GM18873 (cell line): ENCODE results near the gene GINS2.

Experiments
- ATAC-seq: cut with Tn5 transposase; IDR thresholded peaks from one replicate; pipeline ENCODE4 v1.9.1; 2021; ENCODE audit warnings: mild to moderate bottlenecking, moderate library complexity, moderate number of reproducible peaks; ENCODE audit not compliant: unreplicated experiment, low FRiP score

Gene GINS2

DNA sequence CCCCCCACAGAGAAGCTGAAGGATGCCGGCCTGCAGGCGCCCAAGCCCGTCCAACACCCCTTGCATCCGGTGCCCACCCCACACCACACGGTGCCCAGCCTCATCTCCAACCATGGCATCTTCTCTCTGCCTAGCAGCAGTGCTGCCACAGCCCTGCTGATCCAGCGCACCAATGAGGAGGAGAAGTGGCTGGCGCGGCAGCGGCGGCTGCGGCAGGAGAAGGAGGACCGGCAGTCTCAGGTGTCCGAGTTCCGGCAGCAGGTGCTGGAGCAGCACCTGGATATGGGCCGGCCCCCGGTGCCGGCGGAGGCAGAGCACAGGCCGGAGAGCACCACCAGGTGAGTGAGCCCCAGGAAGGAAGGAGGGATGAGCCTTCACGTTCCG lies 31.5 kb downstream of the GINS2 start:
- no peak for ATAC-seq

GRCh38 chr16:85656351-85657266 lies 32.1 kb downstream of the GINS2 start:
- ATAC-seq: no peak

- ATAC-seq: no peak
Observed at GRCh38 chr16:85655216-85656129, 33.3 kb downstream of the GINS2 start.

GRCh38 chr16:85654251-85655095 lies 34.3 kb downstream of the GINS2 start:
- ATAC-seq: no peak

- no peak for ATAC-seq
Observed at GRCh38 chr16:85653290-85653891, 35.4 kb downstream of the GINS2 start.

DNA sequence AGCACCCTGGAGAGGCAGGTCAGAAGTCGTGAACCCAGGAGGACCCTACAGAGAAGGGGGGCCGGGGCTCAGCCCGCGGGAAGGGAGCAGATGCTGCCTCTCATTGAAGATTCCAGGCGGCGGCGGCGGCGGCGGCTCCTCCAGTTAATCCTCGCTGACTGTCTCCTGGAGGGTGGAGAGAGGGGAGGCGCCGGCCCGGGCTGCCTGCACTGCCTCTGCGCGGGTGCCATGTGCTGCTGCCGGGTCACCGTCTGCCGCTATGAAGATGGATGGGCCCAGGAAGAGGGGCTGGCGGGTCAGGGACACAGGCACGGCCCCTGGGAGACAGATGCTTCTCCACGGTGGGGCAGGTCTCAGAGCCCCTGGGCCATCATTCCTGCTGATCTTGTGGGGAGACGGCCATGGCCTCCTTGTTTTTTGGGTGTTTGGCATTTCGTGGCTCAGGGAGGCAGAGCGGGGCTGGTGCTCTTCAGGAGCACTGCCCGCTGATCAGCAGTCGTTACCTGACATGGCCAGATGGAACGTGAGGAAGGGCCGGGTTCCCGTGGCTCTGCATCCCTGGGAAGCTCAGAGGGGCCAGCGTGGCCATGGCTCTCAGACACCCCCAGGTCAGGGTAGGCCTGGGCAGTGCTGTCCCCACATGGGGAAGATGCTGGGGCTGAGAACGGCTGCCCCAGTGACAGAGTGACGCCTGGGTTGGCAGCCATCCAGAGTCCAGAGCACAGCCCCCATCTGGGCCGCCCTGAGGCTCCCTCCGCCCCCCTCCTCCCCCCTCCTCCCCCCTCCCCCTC lies 36.1 kb downstream of the GINS2 start:
- ATAC-seq: no peak

DNA sequence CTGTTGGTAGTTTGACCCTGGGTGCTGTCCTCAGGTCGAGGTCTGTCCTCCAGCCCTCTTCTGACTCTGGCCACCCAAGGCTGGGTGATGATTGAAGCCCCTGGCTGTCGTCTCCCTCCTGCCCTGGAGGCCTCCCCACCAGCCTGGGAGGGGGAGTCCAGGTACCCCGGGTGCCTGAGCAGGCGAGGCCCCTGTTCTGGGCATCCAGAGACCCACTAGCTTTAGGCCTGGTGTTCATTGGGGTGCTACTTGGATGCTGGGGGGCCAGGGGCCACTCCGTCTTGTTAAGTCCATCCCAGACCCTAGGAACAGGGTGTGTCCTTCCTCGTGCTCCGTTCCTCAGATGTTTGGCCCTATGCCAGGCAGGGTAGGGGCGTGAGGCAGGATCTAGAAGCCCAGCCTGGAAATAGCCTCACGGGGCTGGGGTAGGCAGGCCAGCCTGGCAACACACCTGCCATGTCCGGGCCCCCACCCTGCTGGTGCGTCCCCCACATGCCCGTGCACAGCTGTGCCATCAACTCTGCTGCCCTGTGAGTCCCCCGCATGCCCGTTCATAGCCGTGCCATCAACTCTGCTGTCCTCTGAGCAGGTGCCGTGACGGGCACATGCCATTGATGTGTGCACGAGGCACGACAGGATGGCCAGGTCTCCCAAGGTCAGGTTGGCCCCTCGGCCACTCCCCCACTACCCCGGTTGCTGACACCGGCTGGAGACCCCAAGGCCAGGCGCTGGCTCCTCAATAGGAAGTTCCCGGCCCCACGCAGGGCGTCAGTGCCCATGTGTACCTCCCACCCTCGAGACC lies 36.9 kb downstream of the GINS2 start:
- no peak for ATAC-seq

GRCh38 chr16:85650844-85651628 lies 37.7 kb downstream of the GINS2 start:
- ATAC-seq: no peak

GRCh38 chr16:85650135-85650843 lies 38.5 kb downstream of the GINS2 start:
- no peak for ATAC-seq

GRCh38 chr16:85649411-85650134 lies 39.2 kb downstream of the GINS2 start:
- no peak for ATAC-seq

DNA sequence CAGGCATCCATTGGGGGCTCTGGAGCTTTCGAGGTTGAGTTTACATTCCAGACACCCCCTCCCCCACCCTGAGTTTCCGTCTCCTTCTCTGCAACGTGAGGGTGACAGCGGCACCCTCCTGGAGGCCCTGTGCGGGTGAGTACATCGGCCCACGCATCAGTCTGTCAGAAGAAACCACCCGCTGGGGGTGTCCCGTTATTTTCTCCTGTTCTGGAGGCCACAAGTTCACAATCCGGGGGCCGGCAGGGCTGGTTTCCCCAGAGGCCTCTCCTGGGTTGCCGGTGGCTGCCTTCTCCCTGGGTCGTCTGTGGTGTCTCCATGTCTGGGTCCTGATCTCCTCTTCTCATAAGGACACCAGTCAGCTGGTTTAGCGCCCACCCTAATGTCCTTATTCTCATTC lies 39.9 kb downstream of the GINS2 start:
- ATAC-seq: no peak

GRCh38 chr16:85648070-85648714 lies 40.6 kb downstream of the GINS2 start:
- ATAC-seq: no peak

DNA sequence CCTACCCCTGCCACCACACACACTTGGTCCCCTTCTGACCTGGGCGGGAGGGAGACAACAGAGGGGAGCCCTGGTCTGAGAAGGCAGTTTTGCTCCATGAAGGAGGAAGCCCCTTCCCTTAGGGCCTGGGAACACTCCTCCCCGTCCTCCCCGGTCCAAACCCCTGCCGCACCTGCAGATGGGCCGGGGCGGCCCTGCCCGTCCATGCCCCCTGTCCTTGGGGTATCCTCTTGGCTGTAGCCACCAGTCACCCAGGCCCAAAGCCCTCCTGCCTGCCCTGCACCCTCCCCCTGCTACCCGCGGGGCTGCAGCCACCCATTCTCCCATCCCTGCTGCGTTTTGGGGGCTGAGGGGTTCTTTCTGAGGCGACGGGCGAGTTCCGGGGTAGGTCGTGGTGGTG lies 41.8 kb downstream of the GINS2 start:
- no peak for ATAC-seq

DNA sequence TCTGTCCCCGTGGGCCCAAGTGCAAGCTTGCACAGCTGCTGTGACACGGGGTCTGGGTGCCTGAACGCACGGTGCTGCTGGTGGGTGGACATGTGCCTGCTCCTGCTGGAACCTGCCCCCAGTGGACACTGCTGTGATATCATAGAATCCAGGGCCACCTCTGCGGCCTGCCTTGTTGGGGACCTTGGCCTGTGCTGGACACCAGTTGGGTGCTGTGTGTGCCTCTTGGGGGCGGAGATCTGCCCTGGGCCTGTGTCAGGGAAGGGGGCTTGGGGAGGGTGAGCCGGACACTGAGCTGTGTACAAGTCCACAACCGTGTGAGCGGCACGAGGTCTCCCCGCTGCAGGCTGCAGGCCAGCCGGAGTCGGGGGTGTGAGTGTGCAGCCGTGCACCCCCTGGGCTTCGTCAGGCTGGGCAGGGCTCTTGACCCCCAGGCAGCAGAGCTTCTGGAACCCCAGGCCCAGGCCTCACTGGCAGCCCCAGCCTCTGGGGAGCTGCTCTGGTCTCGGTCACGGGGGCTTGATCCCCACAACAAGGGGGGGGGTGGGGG lies 42.3 kb downstream of the GINS2 start:
- ATAC-seq: no peak

DNA sequence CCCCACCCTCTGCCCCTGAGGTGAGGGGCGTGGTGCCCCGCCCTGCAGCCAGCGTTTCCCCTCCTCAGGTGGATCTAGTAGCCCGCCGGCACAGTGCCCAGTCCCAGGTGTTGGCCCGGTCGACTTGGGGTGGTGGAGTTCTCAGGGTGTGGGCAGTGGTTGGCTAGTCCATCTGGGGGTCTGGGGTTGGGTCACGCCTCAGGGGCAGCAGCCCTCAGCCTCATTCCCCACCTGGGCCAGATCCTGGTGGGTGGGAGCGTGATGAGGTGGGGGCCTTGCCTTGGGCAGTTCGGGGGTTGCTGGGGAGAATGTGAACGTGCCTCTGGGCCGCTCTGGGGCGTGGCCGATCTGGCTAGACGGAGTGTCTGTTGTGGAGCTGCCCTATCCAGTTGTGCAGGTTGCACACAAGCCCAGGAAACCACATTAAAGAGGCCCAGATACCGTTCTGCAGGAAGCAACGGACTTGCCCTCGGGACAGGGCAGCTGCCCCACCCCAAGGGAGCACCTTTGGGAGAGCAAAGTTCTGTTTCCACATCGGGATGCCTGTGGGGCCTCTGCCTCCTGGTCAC lies 43.6 kb downstream of the GINS2 start:
- ATAC-seq: no peak
